Measurements from ENCODE around the gene CABP4. TPM values are rescaled to one million over a fixed set of nuclear protein-coding genes. Genes with fewer than 3 reads are reported as not detected.
A peak's percentile ranks its signal among the peaks of the same experiment; 100 is the strongest.

The CABP4 gene
- total and polyA plus RNA-seq, 2 donors (not counting 3 experiments of a cell fraction or from before 2014, with no cell fraction given): 2.4 to 5.0 TPM

DNA sequence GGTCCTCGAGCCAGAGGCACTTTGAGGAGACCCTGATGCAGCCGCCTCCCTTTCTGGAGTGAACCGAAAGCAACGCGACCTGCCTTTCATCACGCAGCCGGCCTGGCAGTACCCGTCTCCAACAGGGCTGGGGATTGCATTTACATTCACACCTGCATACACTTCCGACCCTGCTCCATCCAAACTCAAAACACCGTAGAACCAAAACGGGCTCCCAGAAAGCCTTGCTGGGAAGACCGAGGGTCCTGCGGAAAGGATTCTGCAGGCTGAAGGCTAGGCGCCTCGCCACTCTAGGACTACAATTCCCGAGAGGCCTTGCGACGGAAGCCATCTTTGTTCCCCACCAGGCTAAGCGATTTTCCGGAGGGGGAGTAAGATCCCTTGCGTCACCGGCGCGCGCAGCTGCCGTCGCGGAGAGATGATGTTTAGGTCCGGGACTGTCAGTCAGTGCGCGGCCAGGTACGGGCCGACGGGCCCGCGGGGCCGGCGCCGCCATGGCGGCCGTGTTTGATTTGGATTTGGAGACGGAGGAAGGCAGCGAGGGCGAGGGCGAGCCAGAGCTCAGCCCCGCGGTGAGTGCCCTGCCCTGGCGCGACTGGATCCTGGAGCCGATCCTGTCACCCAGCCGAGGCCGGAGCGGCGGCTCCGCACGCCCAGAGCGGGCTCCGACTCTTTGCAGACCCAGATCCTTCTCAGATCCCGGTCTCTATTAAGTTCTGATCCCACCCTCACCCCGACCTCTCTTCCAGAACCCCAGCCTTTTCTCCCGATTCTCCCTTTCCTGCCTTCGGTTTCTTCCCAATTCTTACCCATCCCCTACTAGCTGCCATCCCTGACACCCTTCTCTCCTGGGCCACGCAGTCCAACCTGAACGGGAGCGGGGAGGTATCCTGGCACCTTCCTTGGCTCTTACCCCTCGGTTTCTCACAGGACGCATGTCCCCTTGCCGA lies 26.8 kb upstream of the CABP4 start, which contains the start of gene RPS6KB2:
Gene RPS6KB2, plus strand, starts transcription at position 443 of the 950 bp plus-strand sequence. Its CDS starts 52 bp downstream, at position 495.
- intact Hi-C loops (cut with micrococcal nuclease): loop anchor here (1.0 to 2.0 kb wide), 3 partner anchors 15 to 78 kb away; partner anchors contain the start of genes CORO1B and TMEM134
- Histone ChIP-seq H3K79me2 (ENCODE audit: control insufficient read depth, insufficient read depth, low read length) (peaks cover 10% of the 10 kb centered on the region), H3K9me1 (replicated peaks; ENCODE audit: control insufficient read depth, extremely low read depth, insufficient read depth, low read length) (no peaks in the 10 kb centered on the region), H3K9ac (replicated peaks; ENCODE audit: extremely low read depth, insufficient read depth, low read length) (peak within 1 kb of the TSS; percentile 66), H4K20me1 (replicated peaks; ENCODE audit: control insufficient read depth, extremely low read depth, insufficient read depth, low read length) (no peaks in the 10 kb centered on the region), H3K4me3 (replicated peaks in 1 of 3; ENCODE audit: insufficient read depth in 1 of 3, low read depth in 1 of 3, low read length in 3 of 3) (peak within 1 kb of the TSS; percentile 46 to 91 (median 75)), H3K27me3 (ENCODE audit: control insufficient read depth in 2 of 2, insufficient read depth in 2 of 2, low read length in 2 of 2) (no peaks in the 10 kb centered on the region), H3K9me3 (replicated peaks; ENCODE audit: control insufficient read depth, insufficient read depth, low read length) (no peaks in the 10 kb centered on the region), H2AFZ (ENCODE audit: low read depth, low read length) (peak within 1 kb of the TSS; percentile 70), H3K27ac (ENCODE audit: insufficient read depth, low read depth, low read length) (peak within 1 kb of the TSS; percentile 38), H3K4me1 (ENCODE audit: control insufficient read depth, extremely low read depth, insufficient read depth, low read length) (no peaks in the 10 kb centered on the region), H3K36me3 (ENCODE audit: control insufficient read depth in 2 of 2, extremely low read depth in 1 of 2, insufficient read depth in 2 of 2, low read length in 2 of 2) (peaks cover 0 to 16% of the 10 kb centered on the region in 2 experiments), H3K4me2 (ENCODE audit: insufficient read depth, low read length) (peak within 1 kb of the TSS; percentile 49)
- ChIA-PET CTCF (interaction anchor here (1.8 kb wide), 1 partner anchor 27 kb away, joined by 8 read pairs; the partner anchor contains the start of gene PPP1CA), POLR2A (no interaction called here)
- no peak for TF ChIP-seq FOS (IDR thresholded peaks at IDR 0.05; ENCODE audit: borderline replicate concordance, insufficient read depth, low read length)
- peak; percentile 96 for TF ChIP-seq POLR2A (IDR thresholded peaks at IDR 0.05; ENCODE audit: low read depth, low read length)
- TF ChIP-seq POLR2AphosphoS5 (IDR thresholded peaks at IDR 0.05; ENCODE audit: insufficient read depth, low read depth, low read length): peak; percentile 98
- FAIRE-seq (peak; percentile 94), DNase-seq (ENCODE audit: low read depth, low spot score) (peak; percentile 98)
- BruUV-seq (replicated peaks): TSS peak; percentile 50
- dilution Hi-C loops (cut with MboI; ENCODE audit: extremely low pct_ligation_motif_present, low sequenced_read_pairs): no loop called here

DNA sequence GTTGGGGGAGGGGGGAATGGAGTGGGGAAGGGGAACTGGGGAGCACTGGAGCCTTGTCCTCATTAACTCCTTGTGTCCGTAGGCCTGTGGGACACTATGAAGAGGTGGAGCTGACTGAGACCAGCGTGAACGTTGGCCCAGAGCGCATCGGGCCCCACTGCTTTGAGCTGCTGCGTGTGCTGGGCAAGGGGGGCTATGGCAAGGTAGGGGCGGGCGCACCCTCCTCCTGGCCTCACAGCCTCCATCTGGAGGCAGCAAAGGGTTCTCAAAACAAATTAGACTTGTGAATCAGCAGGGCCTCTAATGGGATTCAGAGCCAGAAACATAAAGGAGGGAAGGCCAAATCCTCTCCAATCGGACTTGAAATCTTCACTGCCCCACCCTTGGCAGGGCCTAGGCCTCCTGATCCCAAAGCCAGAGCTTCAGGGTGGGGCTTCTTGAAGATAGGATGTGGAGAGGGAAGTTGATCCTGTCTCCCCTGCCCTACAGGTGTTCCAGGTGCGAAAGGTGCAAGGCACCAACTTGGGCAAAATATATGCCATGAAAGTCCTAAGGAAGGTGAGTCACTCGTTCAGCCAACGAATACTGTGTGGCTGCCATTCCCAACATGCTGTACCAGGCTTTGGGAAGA lies 26.0 kb upstream of the CABP4 start:
- POLR2A ChIA-PET: no interaction called here
- H3K9me1 ChIP-seq (replicated peaks; ENCODE audit: control insufficient read depth, extremely low read depth, insufficient read depth, low read length): no peaks in the 10 kb centered on the region
- intact Hi-C loops (cut with micrococcal nuclease): loop anchor here (2.0 kb wide), 1 partner anchor 40 kb away; the partner anchor contains the start of gene TMEM134
- CTCF ChIA-PET: interaction anchor here (1.8 kb wide), 1 partner anchor 28 kb away, joined by 8 read pairs; the partner anchor contains the start of gene PPP1CA
- DNase-seq (ENCODE audit: low read depth, low spot score) (no peak), FAIRE-seq (no peak)
- dilution Hi-C loops (cut with MboI; ENCODE audit: extremely low pct_ligation_motif_present, low sequenced_read_pairs): no loop called here
- no peaks in the 10 kb centered on the region for H4K20me1 ChIP-seq (replicated peaks; ENCODE audit: control insufficient read depth, extremely low read depth, insufficient read depth, low read length)
- peak overlapping the region; percentile 66 for H3K9ac ChIP-seq (replicated peaks; ENCODE audit: extremely low read depth, insufficient read depth, low read length)
- H3K36me3 ChIP-seq (ENCODE audit: control insufficient read depth in 2 of 2, extremely low read depth in 1 of 2, insufficient read depth in 2 of 2, low read length in 2 of 2): peaks cover 0 to 21% of the 10 kb centered on the region in 2 experiments
- H3K27ac ChIP-seq (ENCODE audit: insufficient read depth, low read depth, low read length): no peak overlapping the region
- no peaks in the 10 kb centered on the region for H3K27me3 ChIP-seq (ENCODE audit: control insufficient read depth in 2 of 2, insufficient read depth in 2 of 2, low read length in 2 of 2)
- H3K9me3 ChIP-seq (replicated peaks; ENCODE audit: control insufficient read depth, insufficient read depth, low read length): no peaks in the 10 kb centered on the region
- TF ChIP-seq FOS (IDR thresholded peaks at IDR 0.05; ENCODE audit: borderline replicate concordance, insufficient read depth, low read length) (no peak), JUN (IDR thresholded peaks at IDR 0.05; ENCODE audit: borderline replicate concordance, insufficient read depth, insufficient read length, low read depth) (no peak), POLR2A (IDR thresholded peaks at IDR 0.05; ENCODE audit: low read depth, low read length) (no peak), CTCF (IDR thresholded peaks at IDR 0.05; ENCODE audit: extremely low read depth in 1 of 2, insufficient read depth in 1 of 2, low read depth in 1 of 2, low read length in 2 of 2) (no peak)
- TF ChIP-seq, protein P1, sequence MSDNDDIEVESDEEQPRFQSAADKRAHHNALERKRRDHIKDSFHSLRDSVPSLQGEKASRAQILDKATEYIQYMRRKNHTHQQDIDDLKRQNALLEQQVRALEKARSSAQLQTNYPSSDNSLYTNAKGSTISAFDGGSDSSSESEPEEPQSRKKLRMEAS (IDR thresholded peaks at IDR 0.05; ENCODE audit: insufficient read depth, insufficient read length): no peak
- peak overlapping the region; percentile 49 for H3K4me2 ChIP-seq (ENCODE audit: insufficient read depth, low read length)
- H3K79me2 ChIP-seq (ENCODE audit: control insufficient read depth, insufficient read depth, low read length): peaks cover 10% of the 10 kb centered on the region
- peak overlapping the region; percentile 46 to 91 (median 75) for H3K4me3 ChIP-seq (replicated peaks in 1 of 3; ENCODE audit: insufficient read depth in 1 of 3, low read depth in 1 of 3, low read length in 3 of 3)
- no peaks in the 10 kb centered on the region for H3K4me1 ChIP-seq (ENCODE audit: control insufficient read depth, extremely low read depth, insufficient read depth, low read length)
- BruUV-seq (replicated peaks): no TSS peak
- H2AFZ ChIP-seq (ENCODE audit: low read depth, low read length): no peak overlapping the region
